Parathyroid adenoma (tissue), 2 donors: ENCODE measurements around the gene MYL5.

Experiments
- H2AFZ ChIP-seq: fragments of 300-600 bp; sonication (generic); one replicate; pipeline ENCODE4 v1.7.0; 2017; ENCODE audit warnings: antibody characterized with exemption, mild to moderate bottlenecking
- H3K27ac ChIP-seq: fragments of 300-600 bp; sonication (generic); one replicate; pipeline ENCODE4 v1.7.0; 2017
- H3K27me3 ChIP-seq: fragments of 300-600 bp; sonication (generic); one replicate; pipeline ENCODE4 v1.7.0; 2017; ENCODE audit warnings: low read length; ENCODE audit not compliant: control insufficient read depth, insufficient read depth
- H3K36me3 ChIP-seq: fragments of 300-600 bp; sonication (generic); one replicate; pipeline ENCODE4 v1.7.0; 2017; ENCODE audit warnings: low read length; ENCODE audit not compliant: control insufficient read depth, insufficient read depth
- H3K4me1 ChIP-seq: fragments of 300-600 bp; sonication (generic); one replicate; pipeline ENCODE4 v1.7.0; 2017; ENCODE audit warnings: control low read depth
- H3K4me2 ChIP-seq: fragments of 300-600 bp; sonication (generic); one replicate; pipeline ENCODE4 v1.7.0; 2017; ENCODE audit warnings: low read length
- H3K4me3 ChIP-seq: fragments of 300-600 bp; sonication (generic); one replicate; pipeline ENCODE4 v1.7.0; 2017; ENCODE audit warnings: low read depth, low read length
- H3K79me2 ChIP-seq: fragments of 300-600 bp; sonication (generic); one replicate; pipeline ENCODE4 v1.7.0; 2017; ENCODE audit warnings: control low read depth
- H3K9ac ChIP-seq: fragments of 300-600 bp; sonication (generic); one replicate; pipeline ENCODE4 v1.7.0; 2017; ENCODE audit warnings: mild to moderate bottlenecking
- H3K9me3 ChIP-seq: fragments of 300-600 bp; sonication (generic); one replicate; pipeline ENCODE4 v1.7.0; 2017; ENCODE audit warnings: low read length; ENCODE audit not compliant: control insufficient read depth
- CTCF ChIP-seq: fragments of 300-600 bp; sonication (generic); IDR thresholded peaks from one replicate; pipeline ENCODE4 v1.7.0; 2017; ENCODE audit warnings: antibody characterized with exemption, mild to moderate bottlenecking
- donor health status: primary hyperparathyroidism.

The MYL5 gene

GRCh38 chr4:661231-661630, 13.1 kb upstream of the MYL5 start:
- Histone ChIP-seq H3K36me3 (no peaks in the 10 kb centered on the region), H3K9ac (no peak overlapping the region), H3K4me1 (no peaks in the 10 kb centered on the region), H3K4me3 (no peak overlapping the region), H3K27me3 (no peaks in the 10 kb centered on the region), H2AFZ (no peak overlapping the region), H3K4me2 (no peak overlapping the region), H3K9me3 (no peaks in the 10 kb centered on the region), H3K79me2 (no peaks in the 10 kb centered on the region), H3K27ac (no peak overlapping the region)
- no peak for TF ChIP-seq CTCF

GRCh38 chr4:661881-662761, 12.2 kb upstream of the MYL5 start:
- H3K36me3 ChIP-seq = no peaks in the 10 kb centered on the region
- H3K9ac ChIP-seq = no peak overlapping the region
- no peak overlapping the region for H3K27ac ChIP-seq
- H3K4me3 ChIP-seq = no peak overlapping the region
- H3K4me2 ChIP-seq = no peak overlapping the region
- no peaks in the 10 kb centered on the region for H3K27me3 ChIP-seq
- H3K79me2 ChIP-seq = no peaks in the 10 kb centered on the region
- H3K4me1 ChIP-seq = no peaks in the 10 kb centered on the region
- H3K9me3 ChIP-seq = no peaks in the 10 kb centered on the region
- no peak for TF ChIP-seq CTCF
- H2AFZ ChIP-seq = no peak overlapping the region

GRCh38 chr4:663046-663437, 11.3 kb upstream of the MYL5 start:
- Histone ChIP-seq H3K27me3 (no peaks in the 10 kb centered on the region), H2AFZ (peak overlapping the region; percentile 72), H3K9ac (no peak overlapping the region), H3K79me2 (no peaks in the 10 kb centered on the region), H3K4me1 (no peaks in the 10 kb centered on the region), H3K4me2 (peak overlapping the region; percentile 70), H3K4me3 (peak overlapping the region; percentile 67), H3K36me3 (no peaks in the 10 kb centered on the region), H3K27ac (no peak overlapping the region), H3K9me3 (no peaks in the 10 kb centered on the region)
- TF ChIP-seq CTCF = no peak

GRCh38 chr4:663438-664428, 10.6 kb upstream of the MYL5 start:
- Histone ChIP-seq H3K4me3 (peak overlapping the region; percentile 67), H3K9ac (no peak overlapping the region), H3K4me2 (peak overlapping the region; percentile 70), H2AFZ (peak overlapping the region; percentile 72), H3K27ac (no peak overlapping the region), H3K4me1 (no peaks in the 10 kb centered on the region), H3K79me2 (no peaks in the 10 kb centered on the region), H3K9me3 (no peaks in the 10 kb centered on the region), H3K27me3 (no peaks in the 10 kb centered on the region), H3K36me3 (no peaks in the 10 kb centered on the region)
- no peak for TF ChIP-seq CTCF
